HEK293T (cell line): Measurements from ENCODE around the gene NFATC1.

Experiments
- ARNT ChIP-seq: fragments of 450-650 bp; IDR thresholded peaks from 2 replicates; pipeline ENCODE4 v1.6.1; 2017; ENCODE audit warnings: mild to moderate bottlenecking
- HDGF ChIP-seq: fragments of 450-650 bp; IDR thresholded peaks from 2 replicates; pipeline ENCODE4 v1.6.1; 2017; ENCODE audit warnings: antibody characterized with exemption, borderline replicate concordance
- NFRKB ChIP-seq: fragments of 450-650 bp; IDR thresholded peaks from 2 replicates; pipeline ENCODE4 v1.6.1; 2016; ENCODE audit warnings: mild to moderate bottlenecking, moderate library complexity
- SUZ12 ChIP-seq: fragments of 450-650 bp; IDR thresholded peaks from 2 replicates; pipeline ENCODE4 v1.6.1; 2016; ENCODE audit warnings: mild to moderate bottlenecking
- TF ChIP-seq, protein P1 (sequence below): fragments of 450-650 bp; IDR thresholded peaks from 2 replicates; pipeline ENCODE4 v1.6.1; 2016

DNA sequence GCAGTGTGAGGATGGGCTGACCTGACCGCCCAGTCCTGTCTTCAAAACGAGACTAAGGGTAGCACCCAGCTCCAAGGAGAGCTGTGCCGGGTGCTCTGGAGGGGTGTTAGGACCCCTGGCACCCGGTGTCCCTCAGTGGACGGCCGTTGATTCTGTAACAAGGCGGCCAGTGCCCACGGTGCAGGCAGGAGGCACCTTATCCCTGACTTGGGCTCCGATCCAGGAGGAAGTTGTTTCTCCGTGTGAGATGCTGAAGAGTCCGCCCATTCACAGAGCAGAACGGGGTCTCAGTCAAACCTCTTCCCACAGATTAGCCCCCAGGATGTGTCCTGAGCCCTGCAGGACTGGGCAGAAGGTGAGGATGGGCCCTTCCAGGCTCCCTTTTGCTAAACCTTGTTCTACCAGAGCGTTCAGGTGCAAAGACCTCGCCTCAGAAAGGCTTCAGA is 123.0 kb downstream of the NFATC1 start:
- TF ChIP-seq NFRKB, result no peak
- TF ChIP-seq, protein P1, sequence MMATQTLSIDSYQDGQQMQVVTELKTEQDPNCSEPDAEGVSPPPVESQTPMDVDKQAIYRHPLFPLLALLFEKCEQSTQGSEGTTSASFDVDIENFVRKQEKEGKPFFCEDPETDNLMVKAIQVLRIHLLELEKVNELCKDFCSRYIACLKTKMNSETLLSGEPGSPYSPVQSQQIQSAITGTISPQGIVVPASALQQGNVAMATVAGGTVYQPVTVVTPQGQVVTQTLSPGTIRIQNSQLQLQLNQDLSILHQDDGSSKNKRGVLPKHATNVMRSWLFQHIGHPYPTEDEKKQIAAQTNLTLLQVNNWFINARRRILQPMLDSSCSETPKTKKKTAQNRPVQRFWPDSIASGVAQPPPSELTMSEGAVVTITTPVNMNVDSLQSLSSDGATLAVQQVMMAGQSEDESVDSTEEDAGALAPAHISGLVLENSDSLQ, result no peak
- TF ChIP-seq SUZ12, result no peak
- TF ChIP-seq ARNT, result no peak
- TF ChIP-seq HDGF, result no peak
